Measurements from ENCODE around the gene SH3BP5. TPM values are rescaled to one million over a fixed set of nuclear protein-coding genes. Genes with fewer than 3 reads are reported as not detected.

Gene SH3BP5
- total RNA-seq, 2 donors from 2014 or later, result 13.7 to 21.8 TPM

GRCh38 chr3:15263926-15264325, 68.5 kb downstream of the SH3BP5 start:
- no peak overlapping the region for H3K4me3 ChIP-seq
- no peaks in the 10 kb centered on the region for H3K9me3 ChIP-seq
- no peaks in the 10 kb centered on the region for H3K27me3 ChIP-seq
- no peaks in the 10 kb centered on the region for H3K36me3 ChIP-seq (replicated peaks in 1 of 2; ENCODE audit: insufficient read depth in 1 of 2, low read depth in 2 of 2)
- DNase-seq, result no peak
- 28 to 29% methylated on average over 2 of the region's 2 CpGs for WGBS, 2 donors
- intact Hi-C loops (cut with DNase I), result no loop called here
- H3K4me1 ChIP-seq, result peaks cover 10% of the 10 kb centered on the region
- H3K27ac ChIP-seq, result no peak overlapping the region
- no peak for TF ChIP-seq CTCF (IDR thresholded peaks at IDR 0.05)
- TF ChIP-seq POLR2A (IDR thresholded peaks at IDR 0.05), result no peak
- ATAC-seq, result no peak

- Histone ChIP-seq H3K27me3 (no peaks in the 10 kb centered on the region), H3K27ac (no peak overlapping the region), H3K4me3 (no peak overlapping the region), H3K9me3 (no peaks in the 10 kb centered on the region), H3K4me1 (peaks cover 10% of the 10 kb centered on the region), H3K36me3 (replicated peaks in 1 of 2; ENCODE audit: insufficient read depth in 1 of 2, low read depth in 2 of 2) (no peaks in the 10 kb centered on the region)
- no peak for TF ChIP-seq POLR2A (IDR thresholded peaks at IDR 0.05)
- no peak for TF ChIP-seq CTCF (IDR thresholded peaks at IDR 0.05)
- intact Hi-C loops (cut with DNase I), result no loop called here
- no peak for DNase-seq
- no peak for ATAC-seq
- 83 to 88% methylated on average over 4 of the region's 4 CpGs for WGBS, 2 donors
Measured at GRCh38 chr3:15263120-15263519, 69.3 kb downstream of the SH3BP5 start.

- 88 to 93% methylated on average over 5 to 9 of the region's 9 CpGs for WGBS, 2 donors
- no peak for DNase-seq
- ATAC-seq, result no peak
Measured at GRCh38 chr3:15262021-15262420, 70.4 kb downstream of the SH3BP5 start.

GRCh38 chr3:15261274-15261673, 71.1 kb downstream of the SH3BP5 start:
- ATAC-seq (no peak), DNase-seq (no peak)
- H3K9me3 ChIP-seq, result no peaks in the 10 kb centered on the region
- intact Hi-C loops (cut with DNase I), result no loop called here
- H3K4me3 ChIP-seq, result no peak overlapping the region
- H3K27ac ChIP-seq, result no peak overlapping the region
- H3K36me3 ChIP-seq (replicated peaks in 1 of 2; ENCODE audit: insufficient read depth in 1 of 2, low read depth in 2 of 2), result peaks cover 1 to 6% of the 10 kb centered on the region in 2 donors
- no peaks in the 10 kb centered on the region for H3K27me3 ChIP-seq
- TF ChIP-seq POLR2A (IDR thresholded peaks at IDR 0.05) (no peak), CTCF (IDR thresholded peaks at IDR 0.05) (no peak)
- H3K4me1 ChIP-seq, result peaks cover 10% of the 10 kb centered on the region

More at GRCh38 chr3:15262021-15262420, 70.4 kb downstream of the SH3BP5 start:
- TF ChIP-seq POLR2A (IDR thresholded peaks at IDR 0.05), result no peak
- TF ChIP-seq CTCF (IDR thresholded peaks at IDR 0.05), result no peak
- Histone ChIP-seq H3K27ac (no peak overlapping the region), H3K4me1 (peaks cover 10% of the 10 kb centered on the region), H3K9me3 (no peaks in the 10 kb centered on the region), H3K4me3 (no peak overlapping the region), H3K36me3 (replicated peaks in 1 of 2; ENCODE audit: insufficient read depth in 1 of 2, low read depth in 2 of 2) (no peaks in the 10 kb centered on the region), H3K27me3 (no peaks in the 10 kb centered on the region)
- intact Hi-C loops (cut with DNase I), result no loop called here

- no peak for TF ChIP-seq POLR2A (IDR thresholded peaks at IDR 0.05)
- no peak for TF ChIP-seq CTCF (IDR thresholded peaks at IDR 0.05)
- H3K27me3 ChIP-seq, result no peaks in the 10 kb centered on the region
- ATAC-seq, result no peak
- 86 to 89% methylated on average over 4 of the region's 4 CpGs for WGBS, 2 donors
- H3K4me1 ChIP-seq, result peaks cover 10% of the 10 kb centered on the region
- intact Hi-C loops (cut with DNase I), result no loop called here
- H3K4me3 ChIP-seq, result no peak overlapping the region
- no peaks in the 10 kb centered on the region for H3K9me3 ChIP-seq
- peaks cover 4 to 8% of the 10 kb centered on the region in 2 donors for H3K36me3 ChIP-seq (replicated peaks in 1 of 2; ENCODE audit: insufficient read depth in 1 of 2, low read depth in 2 of 2)
- H3K27ac ChIP-seq, result no peak overlapping the region
- no peak for DNase-seq
Measured at GRCh38 chr3:15260531-15260930, 71.9 kb downstream of the SH3BP5 start.
